ENCODE data around the gene SEC63.

SEC63 gene

GRCh38 chr6:107973594-107973993 is 15.6 kb upstream of the SEC63 start:
- Histone ChIP-seq H3K27me3 (replicated peaks in 2 of 5; ENCODE audit: control insufficient read depth in 4 of 5, insufficient read depth in 5 of 5, low read length in 4 of 5) (peaks cover 0 to 3% (median 0%) of the 10 kb centered on the region in 5 experiments), H3K27ac (ENCODE audit: insufficient read depth in 1 of 2, low read depth in 1 of 2, low read length in 2 of 2, poor library complexity in 1 of 2, severe bottlenecking in 2 of 2) (no peak overlapping the region), H3K9me3 (ENCODE audit: control extremely low read depth in 1 of 5, control insufficient read depth in 4 of 5, insufficient read depth in 2 of 5, low read depth in 1 of 5, low read length in 4 of 5) (no peaks in the 10 kb centered on the region), H3K36me3 (ENCODE audit: control insufficient read depth in 4 of 4, insufficient read depth in 4 of 4, low read length in 3 of 4) (no peaks in the 10 kb centered on the region), H3K4me3 (ENCODE audit: control insufficient read depth in 1 of 7, extremely low read depth in 1 of 7, insufficient read depth in 4 of 7, low read depth in 2 of 7, low read length in 6 of 7) (no peak overlapping the region), H3K4me1 (ENCODE audit: control extremely low read depth in 1 of 4, control insufficient read depth in 4 of 4, insufficient read depth in 4 of 4, low read length in 3 of 4) (no peaks in the 10 kb centered on the region)
- 71% methylated on average over 1 of the region's 4 CpGs for WGBS (ENCODE audit: insufficient coverage)
- ChIA-PET CTCF (interaction anchor here (1.4 to 10.3 kb wide), 2 partner anchors 74 to 551 kb away, joined by 3 to 65 read pairs; no protein-coding TSS in a partner anchor), POLR2A (no interaction called here)
- DNase-seq, result no peak

- no peaks in the 10 kb centered on the region for H3K9me3 ChIP-seq (ENCODE audit: control extremely low read depth in 1 of 5, control insufficient read depth in 4 of 5, insufficient read depth in 2 of 5, low read depth in 1 of 5, low read length in 4 of 5)
- DNase-seq, result no peak
- ChIA-PET CTCF (interaction anchor here (1.3 kb wide), 1 partner anchor 77 kb away, joined by 5 read pairs; no protein-coding TSS in a partner anchor), POLR2A (no interaction called here)
- WGBS (ENCODE audit: insufficient coverage), result 97% methylated on average over 6 of the region's 8 CpGs
- H3K36me3 ChIP-seq (ENCODE audit: control insufficient read depth in 4 of 4, insufficient read depth in 4 of 4, low read length in 3 of 4), result no peaks in the 10 kb centered on the region
- H3K4me1 ChIP-seq (ENCODE audit: control extremely low read depth in 1 of 4, control insufficient read depth in 4 of 4, insufficient read depth in 4 of 4, low read length in 3 of 4), result no peaks in the 10 kb centered on the region
- H3K27me3 ChIP-seq (replicated peaks in 2 of 5; ENCODE audit: control insufficient read depth in 4 of 5, insufficient read depth in 5 of 5, low read length in 4 of 5), result peaks cover 0 to 3% (median 0%) of the 10 kb centered on the region in 5 experiments
- H3K27ac ChIP-seq (ENCODE audit: insufficient read depth in 1 of 2, low read depth in 1 of 2, low read length in 2 of 2, poor library complexity in 1 of 2, severe bottlenecking in 2 of 2), result no peak overlapping the region
- H3K4me3 ChIP-seq (ENCODE audit: control insufficient read depth in 1 of 7, extremely low read depth in 1 of 7, insufficient read depth in 4 of 7, low read depth in 2 of 7, low read length in 6 of 7), result no peak overlapping the region
These were observed 14.5 kb upstream of the SEC63 start for GRCh38 chr6:107972413-107973096.

GRCh38 chr6:107971181-107971580 is 13.2 kb upstream of the SEC63 start:
- WGBS (ENCODE audit: insufficient coverage), result 100% methylated on average over 4 of the region's 6 CpGs
- Histone ChIP-seq H3K9me3 (ENCODE audit: control extremely low read depth in 1 of 5, control insufficient read depth in 4 of 5, insufficient read depth in 2 of 5, low read depth in 1 of 5, low read length in 4 of 5) (no peaks in the 10 kb centered on the region), H3K27ac (ENCODE audit: insufficient read depth in 1 of 2, low read depth in 1 of 2, low read length in 2 of 2, poor library complexity in 1 of 2, severe bottlenecking in 2 of 2) (no peak overlapping the region), H3K4me1 (ENCODE audit: control extremely low read depth in 1 of 4, control insufficient read depth in 4 of 4, insufficient read depth in 4 of 4, low read length in 3 of 4) (no peaks in the 10 kb centered on the region), H3K4me3 (ENCODE audit: control insufficient read depth in 1 of 7, extremely low read depth in 1 of 7, insufficient read depth in 4 of 7, low read depth in 2 of 7, low read length in 6 of 7) (no peak overlapping the region), H3K27me3 (replicated peaks in 2 of 5; ENCODE audit: control insufficient read depth in 4 of 5, insufficient read depth in 5 of 5, low read length in 4 of 5) (peaks cover 0 to 3% (median 0%) of the 10 kb centered on the region in 5 experiments), H3K36me3 (ENCODE audit: control insufficient read depth in 4 of 4, insufficient read depth in 4 of 4, low read length in 3 of 4) (no peaks in the 10 kb centered on the region)
- POLR2A ChIA-PET, result no interaction called here
- DNase-seq, result no peak
- CTCF ChIA-PET, result interaction anchor here (1.5 kb wide), 1 partner anchor 9 kb away, joined by 4 read pairs; no protein-coding TSS in a partner anchor

- Histone ChIP-seq H3K4me1 (ENCODE audit: control extremely low read depth in 1 of 4, control insufficient read depth in 4 of 4, insufficient read depth in 4 of 4, low read length in 3 of 4) (no peaks in the 10 kb centered on the region), H3K27me3 (replicated peaks in 2 of 5; ENCODE audit: control insufficient read depth in 4 of 5, insufficient read depth in 5 of 5, low read length in 4 of 5) (peaks cover 0 to 3% (median 0%) of the 10 kb centered on the region in 5 experiments), H3K9me3 (ENCODE audit: control extremely low read depth in 1 of 5, control insufficient read depth in 4 of 5, insufficient read depth in 2 of 5, low read depth in 1 of 5, low read length in 4 of 5) (no peaks in the 10 kb centered on the region), H3K4me3 (ENCODE audit: control insufficient read depth in 1 of 7, extremely low read depth in 1 of 7, insufficient read depth in 4 of 7, low read depth in 2 of 7, low read length in 6 of 7) (no peak overlapping the region), H3K36me3 (ENCODE audit: control insufficient read depth in 4 of 4, insufficient read depth in 4 of 4, low read length in 3 of 4) (no peaks in the 10 kb centered on the region), H3K27ac (ENCODE audit: insufficient read depth in 1 of 2, low read depth in 1 of 2, low read length in 2 of 2, poor library complexity in 1 of 2, severe bottlenecking in 2 of 2) (no peak overlapping the region)
- DNase-seq, result no peak
- POLR2A ChIA-PET, result no interaction called here
- WGBS (ENCODE audit: insufficient coverage), result 100% methylated on average over 5 of the region's 5 CpGs
- CTCF ChIA-PET, result interaction anchor here (1.5 kb wide), 1 partner anchor 10 kb away, joined by 4 read pairs; no protein-coding TSS in a partner anchor
These were observed 12.2 kb upstream of the SEC63 start for GRCh38 chr6:107970255-107970654.

- no peaks in the 10 kb centered on the region for H3K4me1 ChIP-seq (ENCODE audit: control extremely low read depth in 1 of 4, control insufficient read depth in 4 of 4, insufficient read depth in 4 of 4, low read length in 3 of 4)
- peaks cover 0 to 6% (median 0%) of the 10 kb centered on the region in 5 experiments for H3K27me3 ChIP-seq (replicated peaks in 2 of 5; ENCODE audit: control insufficient read depth in 4 of 5, insufficient read depth in 5 of 5, low read length in 4 of 5)
- WGBS (ENCODE audit: insufficient coverage), result 96% methylated on average over 5 of the region's 5 CpGs
- no peaks in the 10 kb centered on the region for H3K9me3 ChIP-seq (ENCODE audit: control extremely low read depth in 1 of 5, control insufficient read depth in 4 of 5, insufficient read depth in 2 of 5, low read depth in 1 of 5, low read length in 4 of 5)
- CTCF ChIA-PET, result interaction anchor here (1.7 kb wide), 1 partner anchor 13 kb away, joined by 4 read pairs; no protein-coding TSS in a partner anchor
- no peak for DNase-seq
- H3K4me3 ChIP-seq (ENCODE audit: control insufficient read depth in 1 of 7, extremely low read depth in 1 of 7, insufficient read depth in 4 of 7, low read depth in 2 of 7, low read length in 6 of 7), result no peak overlapping the region
- POLR2A ChIA-PET, result no interaction called here
- no peaks in the 10 kb centered on the region for H3K36me3 ChIP-seq (ENCODE audit: control insufficient read depth in 4 of 4, insufficient read depth in 4 of 4, low read length in 3 of 4)
- no peak overlapping the region for H3K27ac ChIP-seq (ENCODE audit: insufficient read depth in 1 of 2, low read depth in 1 of 2, low read length in 2 of 2, poor library complexity in 1 of 2, severe bottlenecking in 2 of 2)
These were observed 10.1 kb upstream of the SEC63 start for GRCh38 chr6:107968081-107968480.

- Histone ChIP-seq H3K4me3 (ENCODE audit: control insufficient read depth in 1 of 7, extremely low read depth in 1 of 7, insufficient read depth in 4 of 7, low read depth in 2 of 7, low read length in 6 of 7) (no peak overlapping the region), H3K4me1 (ENCODE audit: control extremely low read depth in 1 of 4, control insufficient read depth in 4 of 4, insufficient read depth in 4 of 4, low read length in 3 of 4) (peaks cover 0 to 6% (median 2%) of the 10 kb centered on the region in 4 experiments), H3K27me3 (replicated peaks in 2 of 5; ENCODE audit: control insufficient read depth in 4 of 5, insufficient read depth in 5 of 5, low read length in 4 of 5) (peaks cover 0 to 3% (median 0%) of the 10 kb centered on the region in 5 experiments), H3K9me3 (ENCODE audit: control extremely low read depth in 1 of 5, control insufficient read depth in 4 of 5, insufficient read depth in 2 of 5, low read depth in 1 of 5, low read length in 4 of 5) (no peaks in the 10 kb centered on the region), H3K27ac (ENCODE audit: insufficient read depth in 1 of 2, low read depth in 1 of 2, low read length in 2 of 2, poor library complexity in 1 of 2, severe bottlenecking in 2 of 2) (no peak overlapping the region), H3K36me3 (ENCODE audit: control insufficient read depth in 4 of 4, insufficient read depth in 4 of 4, low read length in 3 of 4) (no peaks in the 10 kb centered on the region)
- POLR2A ChIA-PET, result no interaction called here
- no peak for DNase-seq
- 100% methylated on average over 4 of the region's 4 CpGs for WGBS (ENCODE audit: insufficient coverage)
- CTCF ChIA-PET, result interaction anchor here (0.7 to 2.3 kb wide), 2 partner anchors 10 to 15 kb away, joined by 3 to 8 read pairs; no protein-coding TSS in a partner anchor
These were observed 7.7 kb upstream of the SEC63 start for GRCh38 chr6:107965746-107966145.

GRCh38 chr6:107962723-107963122 is 4.7 kb upstream of the SEC63 start:
- no peaks in the 10 kb centered on the region for H3K36me3 ChIP-seq (ENCODE audit: control insufficient read depth in 4 of 4, insufficient read depth in 4 of 4, low read length in 3 of 4)
- DNase-seq, result peak in 1 of 3 donors; percentile 22
- H3K27ac ChIP-seq (ENCODE audit: insufficient read depth in 1 of 2, low read depth in 1 of 2, low read length in 2 of 2, poor library complexity in 1 of 2, severe bottlenecking in 2 of 2), result no peak overlapping the region
- CTCF ChIA-PET, result no interaction called here
- peaks cover 0 to 4% (median 3%) of the 10 kb centered on the region in 5 experiments for H3K27me3 ChIP-seq (replicated peaks in 2 of 5; ENCODE audit: control insufficient read depth in 4 of 5, insufficient read depth in 5 of 5, low read length in 4 of 5)
- peaks cover 0 to 8% (median 4%) of the 10 kb centered on the region in 4 experiments for H3K4me1 ChIP-seq (ENCODE audit: control extremely low read depth in 1 of 4, control insufficient read depth in 4 of 4, insufficient read depth in 4 of 4, low read length in 3 of 4)
- 65% methylated on average over 2 of the region's 2 CpGs for WGBS (ENCODE audit: insufficient coverage)
- POLR2A ChIA-PET, result no interaction called here
- no peaks in the 10 kb centered on the region for H3K9me3 ChIP-seq (ENCODE audit: control extremely low read depth in 1 of 5, control insufficient read depth in 4 of 5, insufficient read depth in 2 of 5, low read depth in 1 of 5, low read length in 4 of 5)
- no peak overlapping the region for H3K4me3 ChIP-seq (ENCODE audit: control insufficient read depth in 1 of 7, extremely low read depth in 1 of 7, insufficient read depth in 4 of 7, low read depth in 2 of 7, low read length in 6 of 7)
